Stimulated activated CD4-positive, alpha-beta T cell treated with anti-CD3 and anti-CD28 coated beads, Interleukin-2, amount 100 ng/mL, for 4 hours (primary cell): ENCODE data around the gene ZMYM3.

Source experiments
- DNase-seq: peaks from one replicate; pipeline ENCODE4 v3.0.0-alpha.2; 2020; ENCODE audit warnings: low read depth

ZMYM3 gene

GRCh38 chrX:71214152-71214551 is 39.8 kb downstream of the ZMYM3 start:
- DNase-seq: no peak

GRCh38 chrX:71212536-71212935 is 41.4 kb downstream of the ZMYM3 start:
- no peak for DNase-seq

GRCh38 chrX:71210816-71211215 is 43.1 kb downstream of the ZMYM3 start:
- no peak for DNase-seq

- DNase-seq: no peak
These were observed 54.5 kb downstream of the ZMYM3 start for GRCh38 chrX:71199252-71200008.

- no peak for DNase-seq
These were observed 55.9 kb downstream of the ZMYM3 start for GRCh38 chrX:71198066-71198465.

- DNase-seq: no peak
These were observed 57.8 kb downstream of the ZMYM3 start for GRCh38 chrX:71195964-71196649.

GRCh38 chrX:71191248-71191647 is 62.7 kb downstream of the ZMYM3 start:
- DNase-seq: no peak
